Measurements from ENCODE around the gene PPP6R2. TPM values are rescaled to one million over a fixed set of nuclear protein-coding genes. Genes with fewer than 3 reads are reported as not detected.
A peak's percentile ranks its signal among the peaks of the same experiment; 100 is the strongest.
"Not testable (repeated sequence)": the region's sequence is repeated elsewhere in the genome, so short reads cannot be mapped to it uniquely, and the experiment has no call there.

The PPP6R2 gene
- total and polyA plus RNA-seq, 2 donors = 45.4 to 45.7 TPM

- H3K36me3 ChIP-seq (ENCODE audit: control insufficient read depth in 2 of 2, insufficient read depth in 2 of 2, low read length in 1 of 2) = peaks cover 29% of the 10 kb centered on the region in 2 donors
- no peak for DNase-seq (ENCODE audit: low read depth in 6 of 9, low spot score in 9 of 9)
- H3K27ac ChIP-seq (ENCODE audit: low read depth in 1 of 2, low read length in 1 of 2) = no peak overlapping the region
- peaks cover 0 to 16% of the 10 kb centered on the region in 2 donors for H3K4me1 ChIP-seq (ENCODE audit: control insufficient read depth in 2 of 2, insufficient read depth in 2 of 2, low read length in 2 of 2)
- no peaks in the 10 kb centered on the region for H3K9me3 ChIP-seq (ENCODE audit: control insufficient read depth in 2 of 2, insufficient read depth in 1 of 2, low read length in 1 of 2)
- no peak overlapping the region for H3K4me3 ChIP-seq (ENCODE audit: low read length in 2 of 2)
- no peaks in the 10 kb centered on the region for H3K27me3 ChIP-seq (ENCODE audit: control insufficient read depth in 2 of 2, insufficient read depth in 1 of 2, low read length in 1 of 2)
- 95% methylated on average over 8 of the region's 8 CpGs for WGBS
Observed at GRCh38 chr22:50363166-50363802, 20.2 kb downstream of the PPP6R2 start.

GRCh38 chr22:50363803-50364194 is 20.7 kb downstream of the PPP6R2 start:
- H3K27ac ChIP-seq (ENCODE audit: low read depth in 1 of 2, low read length in 1 of 2); DNase-seq (ENCODE audit: low read depth in 6 of 9, low spot score in 9 of 9); H3K9me3 ChIP-seq (ENCODE audit: control insufficient read depth in 2 of 2, insufficient read depth in 1 of 2, low read length in 1 of 2); H3K27me3 ChIP-seq (ENCODE audit: control insufficient read depth in 2 of 2, insufficient read depth in 1 of 2, low read length in 1 of 2); H3K4me3 ChIP-seq (ENCODE audit: low read length in 2 of 2): not testable (repeated sequence)
- WGBS = 97% methylated on average over 11 of the region's 11 CpGs
- peaks cover 32 to 33% of the 10 kb centered on the region in 2 donors for H3K36me3 ChIP-seq (ENCODE audit: control insufficient read depth in 2 of 2, insufficient read depth in 2 of 2, low read length in 1 of 2)
- peaks cover 0 to 16% of the 10 kb centered on the region in 2 donors for H3K4me1 ChIP-seq (ENCODE audit: control insufficient read depth in 2 of 2, insufficient read depth in 2 of 2, low read length in 2 of 2)

- no peak overlapping the region for H3K4me3 ChIP-seq (ENCODE audit: low read length in 2 of 2)
- no peaks in the 10 kb centered on the region for H3K9me3 ChIP-seq (ENCODE audit: control insufficient read depth in 2 of 2, insufficient read depth in 1 of 2, low read length in 1 of 2)
- no peak overlapping the region for H3K27ac ChIP-seq (ENCODE audit: low read depth in 1 of 2, low read length in 1 of 2)
- H3K4me1 ChIP-seq (ENCODE audit: control insufficient read depth in 2 of 2, insufficient read depth in 2 of 2, low read length in 2 of 2) = no peaks in the 10 kb centered on the region
- WGBS = 97% methylated on average over 27 of the region's 27 CpGs
- no peaks in the 10 kb centered on the region for H3K27me3 ChIP-seq (ENCODE audit: control insufficient read depth in 2 of 2, insufficient read depth in 1 of 2, low read length in 1 of 2)
- peaks cover 22 to 28% of the 10 kb centered on the region in 2 donors for H3K36me3 ChIP-seq (ENCODE audit: control insufficient read depth in 2 of 2, insufficient read depth in 2 of 2, low read length in 1 of 2)
- DNase-seq (ENCODE audit: low read depth in 6 of 9, low spot score in 9 of 9) = no peak
Observed at GRCh38 chr22:50367778-50368500, 24.8 kb downstream of the PPP6R2 start.

- Histone ChIP-seq H3K36me3 (ENCODE audit: control insufficient read depth in 2 of 2, insufficient read depth in 2 of 2, low read length in 1 of 2) (peaks cover 38 to 46% of the 10 kb centered on the region in 2 donors), H3K4me3 (ENCODE audit: low read length in 2 of 2) (no peak overlapping the region), H3K4me1 (ENCODE audit: control insufficient read depth in 2 of 2, insufficient read depth in 2 of 2, low read length in 2 of 2) (no peaks in the 10 kb centered on the region), H3K27ac (ENCODE audit: low read depth in 1 of 2, low read length in 1 of 2) (no peak overlapping the region), H3K27me3 (ENCODE audit: control insufficient read depth in 2 of 2, insufficient read depth in 1 of 2, low read length in 1 of 2) (no peaks in the 10 kb centered on the region), H3K9me3 (ENCODE audit: control insufficient read depth in 2 of 2, insufficient read depth in 1 of 2, low read length in 1 of 2) (no peaks in the 10 kb centered on the region)
- DNase-seq (ENCODE audit: low read depth in 6 of 9, low spot score in 9 of 9) = no peak
- 98% methylated on average over 2 of the region's 2 CpGs for WGBS
Observed at GRCh38 chr22:50371101-50371648, 28.0 kb downstream of the PPP6R2 start.

- Histone ChIP-seq H3K36me3 (ENCODE audit: control insufficient read depth in 2 of 2, insufficient read depth in 2 of 2, low read length in 1 of 2) (peaks cover 35 to 51% of the 10 kb centered on the region in 2 donors), H3K4me1 (ENCODE audit: control insufficient read depth in 2 of 2, insufficient read depth in 2 of 2, low read length in 2 of 2) (no peaks in the 10 kb centered on the region), H3K27ac (ENCODE audit: low read depth in 1 of 2, low read length in 1 of 2) (peak overlapping the region; percentile 11 to 22), H3K9me3 (ENCODE audit: control insufficient read depth in 2 of 2, insufficient read depth in 1 of 2, low read length in 1 of 2) (no peaks in the 10 kb centered on the region), H3K27me3 (ENCODE audit: control insufficient read depth in 2 of 2, insufficient read depth in 1 of 2, low read length in 1 of 2) (no peaks in the 10 kb centered on the region), H3K4me3 (ENCODE audit: low read length in 2 of 2) (no peak overlapping the region)
- no peak for DNase-seq (ENCODE audit: low read depth in 6 of 9, low spot score in 9 of 9)
- 66% methylated on average over 5 of the region's 5 CpGs for WGBS
Observed at GRCh38 chr22:50376085-50376651, 33.0 kb downstream of the PPP6R2 start.

GRCh38 chr22:50381021-50381555 is 38.0 kb downstream of the PPP6R2 start:
- H3K9me3 ChIP-seq (ENCODE audit: control insufficient read depth in 2 of 2, insufficient read depth in 1 of 2, low read length in 1 of 2); DNase-seq (ENCODE audit: low read depth in 6 of 9, low spot score in 9 of 9); H3K27ac ChIP-seq (ENCODE audit: low read depth in 1 of 2, low read length in 1 of 2); H3K4me3 ChIP-seq (ENCODE audit: low read length in 2 of 2); H3K27me3 ChIP-seq (ENCODE audit: control insufficient read depth in 2 of 2, insufficient read depth in 1 of 2, low read length in 1 of 2); H3K4me1 ChIP-seq (ENCODE audit: control insufficient read depth in 2 of 2, insufficient read depth in 2 of 2, low read length in 2 of 2): not testable (repeated sequence)
- WGBS = 99% methylated on average over 15 of the region's 15 CpGs
- peaks cover 21 to 28% of the 10 kb centered on the region in 2 donors for H3K36me3 ChIP-seq (ENCODE audit: control insufficient read depth in 2 of 2, insufficient read depth in 2 of 2, low read length in 1 of 2)

- DNase-seq (ENCODE audit: low read depth in 6 of 9, low spot score in 9 of 9) = no peak
- no peaks in the 10 kb centered on the region for H3K9me3 ChIP-seq (ENCODE audit: control insufficient read depth in 2 of 2, insufficient read depth in 1 of 2, low read length in 1 of 2)
- H3K27ac ChIP-seq (ENCODE audit: low read depth in 1 of 2, low read length in 1 of 2) = no peak overlapping the region
- 95% methylated on average over 6 of the region's 6 CpGs for WGBS
- peaks cover 47 to 70% of the 10 kb centered on the region in 2 donors for H3K36me3 ChIP-seq (ENCODE audit: control insufficient read depth in 2 of 2, insufficient read depth in 2 of 2, low read length in 1 of 2)
- H3K4me3 ChIP-seq (ENCODE audit: low read length in 2 of 2) = no peak overlapping the region
- H3K27me3 ChIP-seq (ENCODE audit: control insufficient read depth in 2 of 2, insufficient read depth in 1 of 2, low read length in 1 of 2) = no peaks in the 10 kb centered on the region
- H3K4me1 ChIP-seq (ENCODE audit: control insufficient read depth in 2 of 2, insufficient read depth in 2 of 2, low read length in 2 of 2) = peaks cover 0 to 5% of the 10 kb centered on the region in 2 donors
Observed at GRCh38 chr22:50396751-50397370, 53.7 kb downstream of the PPP6R2 start.

GRCh38 chr22:50397371-50398060 is 54.4 kb downstream of the PPP6R2 start:
- not testable (repeated sequence) for H3K27me3 ChIP-seq (ENCODE audit: control insufficient read depth in 2 of 2, insufficient read depth in 1 of 2, low read length in 1 of 2); H3K27ac ChIP-seq (ENCODE audit: low read depth in 1 of 2, low read length in 1 of 2); H3K9me3 ChIP-seq (ENCODE audit: control insufficient read depth in 2 of 2, insufficient read depth in 1 of 2, low read length in 1 of 2); DNase-seq (ENCODE audit: low read depth in 6 of 9, low spot score in 9 of 9); H3K4me1 ChIP-seq (ENCODE audit: control insufficient read depth in 2 of 2, insufficient read depth in 2 of 2, low read length in 2 of 2); H3K4me3 ChIP-seq (ENCODE audit: low read length in 2 of 2)
- 87% methylated on average over 4 of the region's 4 CpGs for WGBS
- H3K36me3 ChIP-seq (ENCODE audit: control insufficient read depth in 2 of 2, insufficient read depth in 2 of 2, low read length in 1 of 2) = peaks cover 48 to 69% of the 10 kb centered on the region in 2 donors

All from thymus (tissue), 11 donors.